ENCODE measurements around the gene ADPRHL1. TPM values are rescaled to one million over a fixed set of nuclear protein-coding genes. Genes with fewer than 3 reads are reported as not detected.
A peak's percentile ranks its signal among the peaks of the same experiment; 100 is the strongest.

Gene ADPRHL1
- total RNA-seq, 6 experiments from 2014 or later, result 1.0 to 2.0 (median 1.5) TPM

DNA sequence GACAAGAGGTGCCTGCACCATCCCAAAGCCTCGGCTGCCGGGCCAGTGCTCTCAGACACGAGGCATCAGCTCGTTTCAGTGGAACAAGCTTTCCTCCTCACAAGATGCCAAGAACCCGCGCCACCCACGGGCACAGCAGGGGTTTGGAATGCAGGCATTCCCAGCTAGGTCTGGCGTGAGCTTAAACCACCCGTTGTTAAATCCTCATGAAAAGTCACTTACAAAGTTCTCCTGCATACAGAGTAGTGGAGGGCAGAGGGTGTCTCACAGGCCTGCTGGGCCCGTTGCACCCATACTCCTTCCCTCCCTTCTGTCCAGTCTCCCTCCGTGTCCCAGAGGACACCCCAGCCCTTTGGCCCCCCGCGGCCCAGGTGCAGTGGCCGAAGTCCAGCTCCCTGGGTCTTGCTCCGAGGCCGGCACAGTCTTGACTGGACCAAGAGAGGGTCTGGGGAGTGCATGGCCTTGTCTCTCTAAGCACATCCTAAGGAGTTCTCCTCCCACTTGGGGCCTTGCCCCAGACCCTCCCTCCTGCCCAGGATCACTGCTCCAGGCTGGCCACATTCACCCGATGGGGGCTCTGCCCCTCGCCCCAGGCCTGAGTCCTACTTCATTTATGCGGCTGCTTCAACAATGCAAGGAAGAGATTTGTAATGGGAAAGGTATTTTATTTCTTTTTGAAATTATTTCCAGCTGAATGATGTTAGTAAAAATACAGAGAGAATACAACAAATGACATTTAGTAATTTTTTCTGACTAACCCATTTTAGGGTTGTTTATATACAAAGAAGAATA lies 54.1 kb downstream of the ADPRHL1 start:
- Mint-ChIP-seq H3K36me3 (ENCODE audit: low read depth) (no peaks in the 10 kb centered on the region), H3K4me3 (peak overlapping the region; percentile 62), H3K9me3 (no peaks in the 10 kb centered on the region), H3K27me3 (ENCODE audit: insufficient read depth) (peaks cover 2% of the 10 kb centered on the region), H3K4me1 (ENCODE audit: low read depth) (peaks cover 22% of the 10 kb centered on the region), H3K27ac (peak overlapping the region; percentile 44)
- TF ChIP-seq, protein P1, sequence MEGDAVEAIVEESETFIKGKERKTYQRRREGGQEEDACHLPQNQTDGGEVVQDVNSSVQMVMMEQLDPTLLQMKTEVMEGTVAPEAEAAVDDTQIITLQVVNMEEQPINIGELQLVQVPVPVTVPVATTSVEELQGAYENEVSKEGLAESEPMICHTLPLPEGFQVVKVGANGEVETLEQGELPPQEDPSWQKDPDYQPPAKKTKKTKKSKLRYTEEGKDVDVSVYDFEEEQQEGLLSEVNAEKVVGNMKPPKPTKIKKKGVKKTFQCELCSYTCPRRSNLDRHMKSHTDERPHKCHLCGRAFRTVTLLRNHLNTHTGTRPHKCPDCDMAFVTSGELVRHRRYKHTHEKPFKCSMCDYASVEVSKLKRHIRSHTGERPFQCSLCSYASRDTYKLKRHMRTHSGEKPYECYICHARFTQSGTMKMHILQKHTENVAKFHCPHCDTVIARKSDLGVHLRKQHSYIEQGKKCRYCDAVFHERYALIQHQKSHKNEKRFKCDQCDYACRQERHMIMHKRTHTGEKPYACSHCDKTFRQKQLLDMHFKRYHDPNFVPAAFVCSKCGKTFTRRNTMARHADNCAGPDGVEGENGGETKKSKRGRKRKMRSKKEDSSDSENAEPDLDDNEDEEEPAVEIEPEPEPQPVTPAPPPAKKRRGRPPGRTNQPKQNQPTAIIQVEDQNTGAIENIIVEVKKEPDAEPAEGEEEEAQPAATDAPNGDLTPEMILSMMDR (IDR thresholded peaks at IDR 0.05), result no peak
- no peak for DNase-seq

DNA sequence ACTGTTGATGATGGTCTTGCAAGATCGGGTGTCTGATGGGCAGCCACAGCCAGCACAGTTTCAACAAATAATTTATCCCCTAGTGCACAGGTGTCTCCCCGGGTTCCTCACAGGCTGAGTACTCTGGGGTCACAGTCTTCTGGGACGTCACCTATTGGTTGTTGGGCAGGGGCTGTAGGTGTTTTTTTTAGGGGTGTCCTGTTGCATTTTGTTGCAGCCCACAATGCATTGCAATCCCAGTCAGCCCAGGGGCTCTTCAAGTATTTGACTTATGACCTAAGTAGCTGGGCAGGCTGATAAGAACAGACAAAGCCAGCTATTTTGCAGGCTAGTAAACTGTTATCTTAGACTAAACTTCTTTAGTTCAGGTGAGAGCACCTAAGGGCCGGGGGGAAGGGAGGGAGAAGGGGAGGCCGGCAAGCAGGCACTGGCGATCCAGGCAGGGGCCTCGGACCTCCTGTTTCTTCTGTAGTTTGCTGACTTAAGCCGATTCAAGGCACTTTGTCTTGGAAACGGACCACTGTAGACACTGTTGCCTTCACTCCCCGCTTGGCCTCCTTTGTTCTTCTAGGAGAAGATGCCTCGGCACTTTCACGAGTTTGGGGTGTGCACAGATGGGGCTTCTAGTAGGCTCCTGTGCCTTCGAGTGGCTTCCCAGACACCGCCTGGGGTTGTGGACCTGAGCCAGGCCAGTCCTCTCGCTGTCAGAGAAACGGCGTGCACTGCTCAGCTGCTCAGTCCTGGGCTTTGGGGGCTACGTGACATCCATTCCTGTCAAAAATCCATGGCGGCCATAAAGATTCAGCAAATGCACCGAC lies 55.5 kb downstream of the ADPRHL1 start:
- Mint-ChIP-seq H3K9me3 (no peaks in the 10 kb centered on the region), H3K36me3 (ENCODE audit: low read depth) (no peaks in the 10 kb centered on the region), H3K27me3 (ENCODE audit: insufficient read depth) (peaks cover 2% of the 10 kb centered on the region), H3K27ac (no peak overlapping the region), H3K4me1 (ENCODE audit: low read depth) (peaks cover 27% of the 10 kb centered on the region), H3K4me3 (no peak overlapping the region)
- TF ChIP-seq, protein P1 (IDR thresholded peaks at IDR 0.05), result no peak
- DNase-seq, result no peak

DNA sequence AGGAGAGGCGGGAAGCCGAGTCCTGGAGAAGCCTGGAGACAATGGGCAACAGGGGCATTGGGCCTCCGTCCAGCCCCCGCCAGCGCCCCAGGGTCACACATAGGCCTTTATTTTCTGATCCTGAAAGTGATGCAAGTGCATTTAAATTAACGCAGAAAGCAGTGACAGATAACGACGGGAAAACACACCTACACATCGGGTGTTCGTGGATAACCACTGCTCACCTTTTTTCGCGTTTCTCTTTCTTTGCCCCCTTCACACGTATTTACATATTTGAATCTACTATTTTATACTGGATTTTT lies 59.0 kb downstream of the ADPRHL1 start:
- no peak overlapping the region for H3K4me3 Mint-ChIP-seq
- no peaks in the 10 kb centered on the region for H3K9me3 Mint-ChIP-seq

DNA sequence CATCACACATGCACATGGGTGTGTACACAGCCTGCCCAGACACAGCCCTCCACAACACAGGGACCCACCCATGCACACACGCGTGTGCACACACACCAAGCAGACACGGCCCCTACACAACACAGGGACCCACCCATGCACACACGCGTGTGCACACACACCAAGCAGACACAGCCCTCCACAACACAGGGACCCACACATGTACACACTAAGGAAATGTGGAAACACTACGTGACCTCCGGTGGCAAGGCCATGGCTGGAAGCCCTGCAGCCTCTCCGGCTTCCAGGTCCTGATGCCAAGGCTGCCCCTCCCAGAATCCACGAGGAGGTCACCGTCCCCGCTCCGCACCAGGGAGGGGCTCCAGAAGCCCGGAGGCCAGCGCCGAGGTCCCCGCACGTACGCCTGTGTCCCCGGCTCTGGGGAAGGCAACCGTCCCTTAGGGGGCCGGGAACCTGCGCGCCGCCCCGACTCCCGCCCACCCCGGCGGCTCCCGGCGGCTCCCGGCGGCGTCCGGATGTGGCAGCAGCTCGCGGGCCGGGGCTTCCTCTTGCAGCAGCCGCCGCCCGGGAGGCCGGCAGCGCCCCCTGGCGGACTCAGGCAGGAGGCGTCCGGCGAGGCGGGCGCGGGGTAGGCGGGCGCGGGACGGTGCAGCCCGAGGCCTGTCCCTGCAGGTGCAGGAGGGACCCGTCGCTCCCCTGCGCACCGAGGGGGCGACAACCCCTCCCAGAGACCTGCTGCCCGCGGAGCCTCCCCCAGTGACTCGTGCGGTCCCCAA lies 59.5 kb downstream of the ADPRHL1 start:
- Mint-ChIP-seq H3K27me3 (ENCODE audit: insufficient read depth) (peaks cover 5% of the 10 kb centered on the region; the same call in 1 of the 2 replicates), H3K9me3 (no peaks in the 10 kb centered on the region), H3K27ac (peak overlapping the region; percentile 42; the same call in 1 of the 2 replicates), H3K4me1 (ENCODE audit: low read depth) (peaks cover 21% of the 10 kb centered on the region), H3K4me3 (peak overlapping the region; percentile 91), H3K36me3 (ENCODE audit: low read depth) (no peaks in the 10 kb centered on the region)
- peak; percentile 40 for DNase-seq
- TF ChIP-seq, protein P1 (IDR thresholded peaks at IDR 0.05), result peak; percentile 98

More for the DNA sequence above, 59.0 kb downstream of the ADPRHL1 start:
- H3K27ac Mint-ChIP-seq, result no peak overlapping the region
- H3K27me3 Mint-ChIP-seq (ENCODE audit: insufficient read depth), result peaks cover 5% of the 10 kb centered on the region; the same call in 1 of the 2 replicates
- H3K36me3 Mint-ChIP-seq (ENCODE audit: low read depth), result no peaks in the 10 kb centered on the region
- peaks cover 24% of the 10 kb centered on the region for H3K4me1 Mint-ChIP-seq (ENCODE audit: low read depth)
- no peak for DNase-seq
- TF ChIP-seq, protein P1 (IDR thresholded peaks at IDR 0.05), result peak; percentile 75

DNA sequence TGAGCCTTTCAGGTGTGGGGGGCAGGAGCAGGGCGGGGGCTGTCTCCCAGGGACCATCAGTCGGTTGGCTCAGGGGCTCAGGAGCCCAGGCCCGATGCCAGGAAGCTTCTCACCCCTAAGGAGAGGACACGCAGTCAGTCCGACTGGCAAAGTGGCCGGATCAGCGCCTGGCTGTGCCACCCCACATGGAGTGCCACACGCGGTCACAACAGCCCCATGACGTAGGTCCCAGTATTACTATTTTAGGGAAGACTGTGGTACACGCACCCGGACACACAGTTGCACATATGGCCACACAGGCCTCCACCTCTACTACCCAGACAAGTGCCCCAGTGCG lies 60.1 kb downstream of the ADPRHL1 start:
- TF ChIP-seq, protein P1 (IDR thresholded peaks at IDR 0.05), result no peak
- H3K4me1 Mint-ChIP-seq (ENCODE audit: low read depth), result peaks cover 21% of the 10 kb centered on the region
- H3K27me3 Mint-ChIP-seq (ENCODE audit: insufficient read depth), result peaks cover 5% of the 10 kb centered on the region; the same call in 1 of the 2 replicates
- no peaks in the 10 kb centered on the region for H3K36me3 Mint-ChIP-seq (ENCODE audit: low read depth)
- peak overlapping the region; percentile 91 for H3K4me3 Mint-ChIP-seq
- DNase-seq, result no peak
- H3K27ac Mint-ChIP-seq, result peak overlapping the region; percentile 42; the same call in 1 of the 2 replicates
- H3K9me3 Mint-ChIP-seq, result peaks cover 4% of the 10 kb centered on the region; the same call in 1 of the 2 replicates

Data from HFFc6 (cell line).